SH-SY5Y (cell line): ENCODE results near the gene WHRN.

ENCODE experiments used
- GATA2 ChIP-seq: IDR thresholded peaks from 2 replicates; pipeline ENCODE4 v1.6.1; 2011; ENCODE audit warnings: mild to moderate bottlenecking, low read depth, low read length
- GATA3 ChIP-seq: IDR thresholded peaks from 2 replicates; pipeline ENCODE4 v1.6.1; 2011; ENCODE audit warnings: low read depth, mild to moderate bottlenecking, low read length, moderate library complexity

DNA sequence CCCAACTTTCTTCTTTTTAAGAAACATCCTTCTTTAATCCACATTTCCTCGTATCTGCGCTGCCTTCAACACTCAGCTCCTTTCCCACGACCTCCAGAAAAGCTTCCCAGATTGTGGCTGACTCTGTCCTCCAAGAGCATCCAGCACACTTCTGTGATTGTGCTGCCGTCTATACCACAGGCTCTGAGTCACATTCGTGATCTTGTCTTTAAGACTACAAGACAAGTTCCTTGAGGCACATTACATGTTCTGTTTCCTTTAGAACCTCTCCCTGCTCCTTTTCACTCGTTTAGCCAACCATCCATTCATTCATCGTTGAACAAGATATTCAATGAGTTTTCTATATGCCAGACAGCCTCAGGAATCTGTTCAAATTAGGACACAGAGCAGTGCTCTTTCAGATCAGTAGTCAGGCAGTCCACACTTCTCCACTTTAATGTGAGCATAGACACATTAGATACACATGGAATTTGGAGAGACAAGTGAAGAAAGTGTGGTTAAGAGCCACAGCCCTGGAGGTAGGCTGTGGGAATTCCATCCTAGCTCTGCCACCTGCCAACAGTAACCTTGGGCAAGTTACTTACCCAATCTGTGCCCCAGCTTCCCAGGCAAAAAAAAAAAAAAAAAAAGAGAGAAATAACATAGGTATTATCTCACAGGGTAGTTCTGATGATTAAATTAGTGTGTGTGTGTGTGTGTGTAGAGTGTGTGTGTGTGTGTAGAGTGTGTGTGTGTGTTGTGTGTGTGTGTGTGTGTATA, 18.9 kb downstream of the WHRN start:
- TF ChIP-seq GATA2: no peak
- no peak for TF ChIP-seq GATA3
